Muscle of arm (tissue), 12 donors: ENCODE results near the gene WSB1. TPM values are rescaled to one million over a fixed set of nuclear protein-coding genes. Genes with fewer than 3 reads are reported as not detected.
A peak's percentile ranks its signal among the peaks of the same experiment; 100 is the strongest.

Experiments used
- DNase-seq: peaks from one replicate; pipeline ENCODE4 v3.0.0-alpha.2; 2013
- polyA plus RNA-seq, 12 donors: library from polyadenylated mRNA; unstranded; fragments of 120-200 nt; gene quantifications; one replicate each; pipeline ENCODE4 v1.2.1, GENCODE V29; 2013; ENCODE audit not compliant: insufficient read length in 12 of 12

The WSB1 gene
- polyA plus RNA-seq, 12 donors, result 107 to 360 (median 192) TPM

DNA sequence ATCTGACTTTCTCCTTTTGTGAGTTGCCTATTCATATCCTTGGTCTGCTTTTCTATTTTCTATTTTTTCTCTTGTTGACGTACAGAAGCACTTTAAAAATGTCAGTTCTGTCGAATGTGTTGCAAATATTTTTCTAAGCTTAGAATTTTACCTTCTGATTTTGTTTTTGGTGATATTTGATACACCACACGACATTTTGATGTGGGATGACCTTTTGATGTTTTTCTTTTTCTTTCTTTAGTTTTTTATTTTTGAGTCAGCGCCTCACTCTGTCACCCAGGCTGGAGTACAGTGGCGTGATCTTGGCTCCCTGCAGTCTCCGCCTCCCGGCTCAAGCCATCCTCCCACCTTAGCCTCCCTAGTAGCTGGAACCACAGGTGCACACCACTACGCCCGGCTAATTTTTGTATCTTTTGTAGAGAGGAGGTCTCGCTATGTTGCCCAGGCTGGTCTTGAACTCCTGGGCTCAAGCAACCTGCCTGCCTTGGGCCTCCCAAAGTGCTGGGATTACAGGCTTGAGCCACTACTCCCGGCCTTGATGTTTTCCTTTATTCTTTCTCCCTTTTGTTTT lies 39.6 kb downstream of the WSB1 start:
- no peak for DNase-seq

DNA sequence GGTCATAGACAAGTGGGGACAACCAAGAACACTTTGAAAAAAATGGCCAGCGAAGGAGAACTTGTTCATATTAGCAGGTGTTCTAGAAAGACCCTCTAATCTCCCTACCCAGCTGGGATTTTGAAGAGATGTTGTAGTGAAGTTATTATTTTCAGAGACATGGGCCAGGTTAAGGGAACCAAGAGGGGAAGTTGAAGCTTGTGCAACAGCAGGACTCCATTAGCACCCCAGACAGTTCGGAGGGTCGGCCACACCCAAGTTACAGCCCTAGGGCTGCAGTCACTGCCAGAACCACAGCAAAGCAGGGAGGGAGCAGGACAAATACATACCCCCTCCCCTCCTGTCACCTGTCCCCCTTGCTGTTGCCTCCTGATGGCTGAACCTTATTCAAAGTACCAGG lies 42.3 kb downstream of the WSB1 start:
- no peak for DNase-seq

DNA sequence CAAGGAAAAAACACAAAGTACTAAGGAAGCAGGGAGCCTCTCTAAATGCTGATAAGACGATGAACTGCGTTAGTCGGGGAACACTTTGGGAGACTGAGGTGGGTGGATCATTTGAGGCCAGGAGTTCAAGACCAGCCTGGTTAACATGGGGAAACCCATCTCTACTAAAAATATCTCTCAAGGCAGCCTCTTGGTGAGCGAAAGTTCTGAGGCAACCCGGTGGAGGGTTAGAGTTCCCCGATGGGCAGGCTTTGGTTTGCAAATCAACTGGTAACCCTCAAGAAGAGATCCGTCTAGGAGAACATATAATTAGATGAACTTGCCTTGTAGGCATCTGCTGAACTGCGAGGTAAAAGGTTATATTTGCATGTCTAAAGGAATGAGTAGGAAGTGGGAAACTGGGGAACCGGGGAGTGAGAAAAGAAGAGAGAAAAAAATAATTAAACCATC lies 44.6 kb downstream of the WSB1 start:
- no peak for DNase-seq

DNA sequence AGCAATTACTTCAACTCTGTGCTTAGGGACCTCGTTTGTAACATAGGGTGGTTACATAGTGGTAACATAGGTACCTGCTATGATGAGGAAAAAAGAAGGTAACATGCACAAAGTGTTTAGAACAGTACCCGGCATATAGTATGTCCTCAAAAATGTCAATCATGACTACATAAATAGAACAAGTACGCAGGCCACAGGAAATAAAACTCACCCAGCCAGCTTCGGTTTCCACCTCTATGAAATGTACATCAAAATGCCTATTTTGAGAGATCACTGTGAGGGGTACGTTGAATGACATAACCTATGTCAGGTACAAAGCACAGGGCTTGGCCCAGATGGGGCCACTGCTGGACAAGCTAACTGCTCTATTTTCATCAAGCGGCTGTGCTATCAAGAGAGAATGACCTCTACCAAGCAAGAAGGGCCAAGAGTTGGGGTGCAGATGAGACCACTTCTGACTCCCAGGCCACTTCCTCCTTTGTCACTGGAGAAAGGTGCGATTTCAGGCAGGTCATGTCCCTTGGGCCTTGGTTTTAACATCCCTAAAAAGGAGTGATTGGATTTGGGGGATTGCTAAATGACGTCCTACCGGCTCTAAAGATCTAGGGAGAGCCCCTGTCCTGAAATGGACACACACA lies 45.4 kb downstream of the WSB1 start:
- DNase-seq, result no peak

DNA sequence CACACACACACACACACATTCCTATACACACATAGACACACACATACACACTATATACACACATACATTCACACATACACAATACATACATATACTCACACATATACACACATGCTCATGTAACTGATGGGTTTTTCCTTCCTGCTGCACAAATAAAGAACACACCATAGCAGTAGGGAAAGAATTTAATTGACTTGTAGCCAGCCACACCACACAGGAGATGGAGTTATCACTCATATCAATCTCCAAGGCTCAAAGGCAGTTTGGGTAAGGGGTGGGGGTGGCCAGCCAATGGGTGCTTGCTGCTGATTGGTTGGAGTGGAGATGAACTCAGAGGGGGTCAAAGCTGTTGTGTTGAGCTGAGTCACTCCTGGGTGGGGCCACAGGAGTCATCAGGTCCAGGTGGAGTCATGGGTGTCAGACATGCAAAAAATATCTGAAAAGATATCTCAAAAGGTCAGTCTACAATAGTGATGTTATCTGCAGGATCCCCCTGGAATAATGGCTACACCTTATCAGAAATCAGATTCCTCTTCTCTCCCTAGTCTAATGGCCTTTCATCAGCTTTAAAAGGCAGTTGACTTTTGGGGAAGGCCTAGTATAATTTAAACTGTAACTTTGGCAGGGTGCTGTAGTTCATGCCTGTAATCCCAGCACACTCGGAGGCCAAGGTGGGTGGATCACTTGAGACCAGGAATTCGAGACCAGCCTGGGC lies 46.1 kb downstream of the WSB1 start:
- DNase-seq, result no peak

DNA sequence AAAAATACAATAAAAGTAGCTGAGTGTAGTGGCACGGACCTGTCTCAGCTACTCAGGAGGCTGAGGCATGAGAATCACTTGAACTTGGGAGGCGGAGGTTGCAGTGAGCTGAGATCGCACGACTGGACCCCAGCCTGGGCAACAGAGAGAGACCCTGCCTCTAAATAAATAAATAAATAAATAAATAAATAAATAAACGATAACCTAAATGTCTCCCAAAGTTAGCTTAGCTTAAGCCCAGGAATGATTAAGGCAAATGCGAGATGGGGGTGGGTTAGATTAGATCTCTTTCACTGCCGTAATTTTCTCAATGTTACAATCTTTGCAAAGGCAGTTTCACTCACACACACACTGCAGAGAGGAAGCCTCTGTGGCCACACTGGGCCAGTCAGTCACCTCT lies 46.7 kb downstream of the WSB1 start:
- no peak for DNase-seq

DNA sequence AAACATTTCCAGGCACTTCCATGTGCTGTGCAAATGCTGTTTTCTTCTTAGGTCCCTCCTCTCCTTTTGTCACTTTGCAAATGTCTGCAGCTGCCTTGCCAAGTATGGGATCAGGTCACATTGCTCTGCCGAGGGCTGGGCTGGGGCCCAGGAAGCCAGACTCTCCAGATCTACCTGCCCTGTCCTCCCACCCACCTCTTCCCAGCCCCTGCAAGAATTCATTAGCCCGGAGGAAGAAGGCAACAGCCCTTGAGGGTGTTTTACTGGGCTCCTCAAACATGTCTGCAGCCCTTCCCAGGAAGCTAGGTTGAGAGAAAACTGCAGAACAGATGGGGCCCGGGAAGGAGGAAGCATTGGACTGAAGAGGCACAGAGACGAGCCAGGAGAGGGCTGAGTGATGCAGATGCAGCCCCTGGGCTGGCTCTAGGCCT lies 47.1 kb downstream of the WSB1 start:
- DNase-seq, result no peak

DNA sequence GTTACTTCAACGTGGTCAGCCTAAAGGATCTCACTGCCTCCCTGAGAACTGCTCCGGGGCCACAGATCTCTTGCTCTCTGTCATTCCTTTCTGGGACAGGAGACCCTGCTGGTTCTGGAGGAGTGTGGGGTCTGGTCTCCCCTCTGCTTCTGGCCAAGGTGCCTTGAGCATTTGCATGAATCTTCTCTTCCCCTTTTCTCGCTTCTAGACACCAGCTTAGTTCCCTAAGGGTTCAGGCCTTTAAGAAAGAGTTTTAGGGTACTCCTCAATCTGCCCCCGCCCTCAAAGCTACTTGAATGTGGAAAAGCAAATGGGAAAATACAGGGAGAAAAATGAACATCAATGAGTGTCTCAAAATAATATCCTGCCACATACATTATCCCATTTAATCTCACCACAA lies 48.1 kb downstream of the WSB1 start:
- no peak for DNase-seq

DNA sequence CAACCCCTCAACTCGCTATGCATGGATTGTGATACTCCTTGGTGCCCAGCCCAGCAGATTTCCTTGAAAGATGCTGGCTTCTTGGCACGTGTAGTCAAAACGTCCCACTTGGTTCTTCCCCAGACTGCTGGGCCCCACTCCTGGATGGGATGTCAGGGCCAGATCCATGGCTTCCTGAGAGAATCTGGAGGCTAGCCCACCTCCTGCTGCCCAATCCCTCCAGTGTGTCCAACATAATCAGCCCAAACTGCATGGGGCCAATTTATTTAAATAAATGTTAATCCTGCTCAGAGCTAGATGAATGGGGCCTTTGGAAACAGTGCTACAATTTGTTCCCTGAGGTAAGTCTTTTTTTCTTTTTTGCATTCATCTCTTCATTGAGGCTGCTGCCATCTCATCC lies 49.4 kb downstream of the WSB1 start:
- no peak for DNase-seq

DNA sequence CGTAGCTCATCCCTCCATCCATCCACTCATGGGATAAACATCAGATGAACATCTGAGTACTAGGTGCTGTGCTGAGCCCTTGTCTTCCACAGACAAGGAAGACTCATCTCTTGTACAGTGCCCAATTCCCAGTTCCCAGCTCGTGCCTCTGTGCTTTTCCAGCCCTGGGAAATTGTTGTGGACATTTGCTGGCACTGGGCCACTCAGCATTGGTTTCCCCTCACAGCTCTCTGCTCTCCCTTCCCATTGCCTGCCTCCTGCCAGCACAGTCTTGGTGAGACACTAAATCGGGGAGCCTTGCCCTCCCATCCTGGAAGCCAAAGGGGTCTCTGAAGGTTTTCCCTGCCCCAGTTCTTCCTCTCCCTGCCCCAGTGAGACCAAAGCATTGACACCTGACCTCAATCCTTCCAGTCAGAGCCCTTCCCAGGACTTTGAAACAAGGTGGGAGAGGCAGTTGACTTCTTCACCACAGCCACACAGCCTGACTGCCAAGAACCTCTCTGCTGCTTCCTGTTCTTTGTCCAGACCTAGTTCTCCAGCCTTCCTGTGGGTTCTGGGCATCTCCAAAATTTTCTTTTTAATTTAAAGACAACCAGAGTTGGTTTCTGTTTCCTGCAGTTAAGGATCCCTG lies 50.2 kb downstream of the WSB1 start:
- DNase-seq, result no peak

DNA sequence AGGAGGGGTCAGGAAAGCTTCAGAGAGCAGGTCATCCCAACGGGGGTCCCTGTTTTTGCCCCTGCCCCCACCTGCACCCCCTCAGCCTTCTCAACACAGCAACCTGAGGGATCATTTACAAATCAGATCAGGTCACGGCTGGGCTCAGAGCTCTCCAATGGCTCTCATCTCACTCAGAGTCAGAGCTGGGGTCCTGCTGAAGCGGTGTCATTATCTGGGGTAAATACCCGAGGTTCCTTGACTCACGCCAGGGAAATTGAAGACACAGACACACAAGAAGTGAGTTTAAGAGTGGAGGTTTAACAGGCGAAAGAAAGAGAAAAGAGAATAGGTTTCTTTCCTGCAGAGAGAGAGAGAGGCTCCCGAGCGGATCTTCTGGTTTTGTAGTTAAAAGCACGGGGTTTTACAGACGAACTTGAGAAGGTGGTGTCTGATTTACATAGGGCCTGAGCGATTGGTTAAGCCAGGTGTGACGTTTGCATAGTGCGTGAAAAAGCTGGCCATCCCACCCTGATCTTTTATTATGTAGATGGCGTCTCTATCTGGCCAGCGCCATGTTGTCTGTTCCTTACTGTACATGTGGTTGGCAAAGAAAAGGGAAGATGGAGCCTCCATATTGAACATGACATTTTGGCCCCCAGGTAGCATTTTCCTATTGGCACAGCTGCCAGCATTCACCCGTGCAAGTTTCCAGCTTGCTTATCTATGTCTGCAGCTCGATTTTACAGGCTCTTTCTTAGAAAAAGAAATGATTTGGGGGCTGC lies 51.4 kb downstream of the WSB1 start:
- DNase-seq, result peak; percentile 66

DNA sequence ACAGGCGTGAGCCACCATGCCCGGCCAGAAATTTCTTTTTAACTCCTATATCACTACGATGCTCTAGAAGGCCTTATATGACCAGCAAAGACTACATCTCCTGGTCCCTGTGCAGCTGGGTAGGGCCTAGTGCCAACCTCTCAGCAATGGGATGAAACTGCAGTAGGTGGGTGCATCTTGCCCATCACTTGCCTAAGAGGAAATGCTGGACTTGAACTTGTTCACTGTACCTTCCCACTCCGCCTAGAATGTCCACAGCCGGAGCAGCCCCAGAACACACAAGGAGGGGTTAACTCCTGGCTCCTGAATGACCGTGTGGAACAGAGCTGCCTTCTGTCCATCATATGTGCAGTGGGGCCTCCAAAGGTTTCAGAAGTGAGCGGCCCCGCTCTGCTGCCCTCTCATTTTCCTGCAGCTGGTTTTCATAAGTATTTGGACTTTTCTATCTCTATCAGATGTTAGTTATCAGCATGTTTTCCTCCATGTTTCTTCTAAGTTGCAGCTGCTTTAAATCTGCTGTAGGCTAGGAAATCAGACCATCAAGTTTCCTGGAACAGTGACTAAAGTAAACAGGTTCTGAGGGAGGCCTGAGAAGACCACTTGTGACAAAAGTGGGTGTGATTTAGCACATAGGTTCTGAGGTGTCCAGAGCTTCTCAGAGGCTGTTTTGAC lies 52.5 kb downstream of the WSB1 start:
- DNase-seq, result no peak

DNA sequence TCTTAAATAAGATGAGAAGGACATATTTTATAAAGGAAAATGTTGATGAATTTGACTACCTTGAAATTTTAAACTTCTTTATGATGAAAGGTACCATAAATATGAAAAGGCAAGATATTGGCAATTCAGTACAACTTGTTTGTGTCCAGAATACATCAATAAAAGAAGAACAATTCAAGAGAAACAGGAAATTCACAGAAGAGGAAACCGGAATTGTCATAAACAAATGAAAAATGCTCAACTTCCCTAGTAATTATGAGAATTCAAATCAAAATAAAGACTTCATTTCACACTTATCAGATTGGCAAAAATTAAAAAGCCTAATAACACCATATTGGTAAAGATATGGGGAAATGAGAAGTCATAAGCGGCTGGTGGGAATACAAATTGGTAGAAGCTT lies 54.3 kb downstream of the WSB1 start:
- DNase-seq, result no peak

DNA sequence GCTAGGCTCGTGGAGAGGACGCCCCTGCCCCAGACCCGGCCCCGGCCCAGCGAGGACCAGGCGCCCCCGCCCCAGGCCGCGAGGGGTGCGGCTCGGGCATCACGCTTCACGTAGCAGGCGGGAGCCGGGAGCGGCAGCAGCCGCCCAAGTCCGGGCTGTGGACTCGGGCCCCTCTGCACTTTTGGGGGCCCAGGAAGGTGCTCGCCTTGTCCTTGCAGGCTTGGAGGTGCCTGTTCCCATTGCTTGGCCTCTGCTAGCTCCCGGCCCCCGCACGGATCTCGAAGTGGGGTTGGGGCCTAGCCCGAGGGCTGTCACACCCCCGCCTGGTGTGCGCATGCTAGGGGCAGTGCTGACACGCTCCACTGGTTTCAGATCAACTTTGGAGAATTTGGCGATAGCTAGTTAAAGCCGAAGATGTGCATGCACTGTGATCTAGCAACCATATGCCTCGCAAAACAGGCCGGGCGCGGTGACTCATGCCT lies 55.7 kb downstream of the WSB1 start:
- no peak for DNase-seq

DNA sequence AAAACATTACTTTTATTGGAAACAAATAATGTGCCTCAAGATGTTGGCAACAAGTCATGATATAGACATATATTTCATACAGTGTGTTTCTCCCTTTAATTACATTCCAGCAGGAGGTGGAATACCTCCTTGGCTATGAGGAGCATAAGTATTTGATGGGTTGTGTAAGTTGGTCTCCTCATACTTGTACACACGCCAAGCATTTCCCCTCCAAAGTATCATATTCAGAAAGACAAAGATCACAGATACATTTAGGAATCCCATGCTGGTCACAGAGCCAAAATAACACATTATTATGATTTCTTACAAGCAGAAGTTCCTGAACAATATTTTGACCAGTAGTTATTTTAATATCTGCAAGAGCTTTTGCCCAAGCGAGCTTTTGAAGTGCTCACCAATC lies 57.8 kb downstream of the WSB1 start:
- no peak for DNase-seq

DNA sequence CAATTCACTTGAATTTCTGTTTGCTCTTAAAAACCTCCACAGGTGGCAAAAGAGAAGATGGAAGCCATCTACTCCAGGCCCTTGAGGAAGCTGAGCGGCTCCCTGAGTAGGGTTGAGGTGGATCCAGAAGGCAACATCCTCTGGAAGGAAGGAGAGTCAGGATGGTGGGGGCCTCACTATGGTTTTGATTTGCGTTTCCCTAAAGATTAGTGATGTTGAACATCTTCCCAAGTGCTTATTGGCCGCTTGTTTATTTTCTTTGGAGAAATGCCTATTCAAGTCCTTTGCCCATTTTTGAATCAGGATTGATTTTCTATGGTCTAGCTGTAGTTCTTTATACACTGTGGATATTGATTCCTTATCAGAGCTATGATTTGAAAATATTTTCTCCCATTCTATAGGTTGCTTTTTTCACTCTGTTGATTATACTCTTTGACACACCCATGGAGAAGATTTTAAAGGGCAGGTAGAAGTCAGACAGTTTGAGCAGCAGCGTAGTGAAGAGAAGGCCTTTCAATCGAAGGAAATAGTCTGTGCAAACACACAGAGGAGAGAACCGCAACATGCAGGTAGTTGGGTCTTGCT lies 58.6 kb downstream of the WSB1 start:
- no peak for DNase-seq

DNA sequence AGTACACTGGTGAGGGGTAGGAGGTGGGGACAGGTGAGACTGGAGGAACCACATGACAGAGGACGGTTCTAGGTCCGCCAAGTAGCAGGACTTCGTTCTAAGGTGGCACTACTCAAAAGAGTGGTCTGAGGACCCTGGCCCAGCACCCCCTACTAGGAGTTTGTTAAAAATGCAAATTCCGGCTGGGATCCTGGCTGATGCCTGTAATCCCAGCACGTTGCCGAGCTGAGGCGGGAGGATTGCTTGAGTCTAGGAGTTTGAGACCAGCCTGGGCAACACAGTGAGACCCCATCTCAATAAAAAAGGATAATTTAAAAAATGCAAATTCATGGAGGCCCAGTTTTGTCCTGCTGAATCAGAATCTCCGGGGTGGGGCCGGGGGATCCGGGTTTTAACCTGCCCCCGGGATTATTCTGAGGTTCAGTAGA lies 59.1 kb downstream of the WSB1 start:
- no peak for DNase-seq

DNA sequence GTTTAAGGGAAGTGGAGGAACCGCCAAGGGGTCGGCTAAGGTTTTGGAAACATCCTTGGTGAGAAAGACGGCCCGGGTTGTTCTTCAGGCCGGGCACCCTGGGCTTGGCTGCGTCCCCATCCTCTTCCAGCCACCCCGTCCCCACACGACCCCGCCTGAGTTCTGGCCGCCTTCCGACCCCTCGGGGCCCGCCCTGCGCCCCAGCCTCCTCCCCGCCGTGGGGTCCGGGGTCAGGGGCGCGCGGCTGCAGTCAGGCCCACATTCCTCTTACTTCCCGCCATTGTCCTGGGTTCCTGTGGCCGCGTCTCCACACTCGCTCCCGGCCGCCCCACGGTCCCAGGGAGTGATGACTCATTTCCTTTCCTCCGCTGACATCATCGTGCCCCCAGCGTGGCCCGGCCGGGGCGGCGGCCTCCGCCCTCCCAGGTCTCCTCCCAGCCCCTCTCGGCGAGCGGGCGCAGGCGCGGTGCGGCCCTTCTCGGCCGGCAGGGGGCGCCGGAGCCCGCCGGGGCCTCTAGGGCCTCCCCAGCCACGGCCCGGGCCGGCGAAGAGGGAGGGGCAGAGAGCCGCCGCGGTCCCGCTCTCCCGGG lies 59.6 kb downstream of the WSB1 start:
- peak; percentile 91 for DNase-seq

DNA sequence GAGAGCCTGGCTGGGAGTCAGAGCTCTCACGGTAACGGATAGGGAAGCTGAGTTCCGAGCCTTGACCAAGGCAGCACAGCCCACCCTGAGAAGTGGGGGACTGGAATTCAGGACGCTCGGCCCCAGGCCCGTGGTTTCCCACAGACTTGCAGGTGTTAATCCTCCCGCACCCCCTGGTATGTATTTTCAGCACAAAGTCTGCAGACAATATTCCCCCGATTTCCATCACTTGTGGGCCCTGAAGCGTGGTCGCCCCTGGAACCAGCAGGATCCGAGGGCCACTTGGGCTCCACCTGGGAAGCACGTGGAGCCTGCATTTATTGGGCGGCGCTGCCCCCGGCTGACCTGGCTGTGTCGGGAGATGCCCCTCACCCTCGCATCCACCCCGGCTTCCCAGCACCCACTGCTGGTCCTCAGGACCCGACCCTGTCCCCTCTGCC lies 60.2 kb downstream of the WSB1 start:
- DNase-seq, result no peak

DNA sequence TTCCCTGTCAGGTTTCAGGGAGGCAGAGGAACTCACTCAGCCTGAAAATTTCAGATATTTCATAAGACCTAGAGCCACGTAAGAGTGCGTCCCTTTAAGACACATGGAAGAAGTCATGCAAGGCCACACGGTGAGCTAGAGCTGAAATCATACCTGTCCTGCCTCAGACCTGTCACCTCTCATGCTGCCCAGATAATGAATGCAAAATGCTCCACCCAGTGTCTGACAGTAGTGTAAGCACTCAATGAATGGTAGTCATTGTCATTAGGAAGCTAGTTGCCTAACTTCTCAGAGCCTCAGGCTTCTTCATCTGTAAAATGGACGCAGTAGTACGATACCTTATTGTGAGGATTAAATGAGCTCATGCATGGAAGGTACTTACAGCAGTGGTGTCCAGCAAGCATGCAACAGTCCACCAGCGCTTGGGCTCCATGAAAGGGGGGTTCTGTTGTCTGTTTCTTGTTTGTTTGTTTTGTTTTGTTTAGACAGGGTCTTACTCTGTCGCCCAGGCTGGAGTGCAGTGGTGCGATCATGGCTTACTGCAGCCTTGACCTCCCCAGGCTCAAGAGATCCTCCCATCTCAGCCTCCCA lies 60.7 kb downstream of the WSB1 start:
- no peak for DNase-seq
